ENCODE data around the gene UMODL1.

The UMODL1 gene

DNA sequence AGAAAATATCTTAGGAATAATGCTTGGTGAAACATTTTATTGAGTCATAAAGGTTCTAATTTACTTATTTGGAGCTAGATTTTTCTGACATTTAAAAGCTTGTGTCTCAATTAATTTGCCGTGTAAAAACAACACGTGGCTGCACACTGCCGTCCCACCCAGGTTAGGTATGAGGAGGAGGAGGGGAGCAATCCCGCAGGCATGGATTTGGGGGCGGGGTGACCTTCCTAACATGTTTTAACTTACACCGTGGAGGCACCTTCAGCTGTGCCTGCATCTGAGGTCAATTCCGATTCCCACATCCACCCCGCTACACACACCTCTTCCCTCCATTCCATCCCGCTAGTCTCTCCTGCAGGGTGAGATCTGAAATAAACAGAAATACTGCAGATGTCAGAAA, 28.5 kb upstream of the UMODL1 start:
- Histone ChIP-seq H3K9me3 (ENCODE audit: control insufficient read depth, insufficient read depth, low read depth, low read length) (no peaks in the 10 kb centered on the region), H3K4me1 (ENCODE audit: control insufficient read depth, insufficient read depth, low read length) (no peaks in the 10 kb centered on the region), H3K27ac (ENCODE audit: extremely low read depth, low read depth, low read length) (no peak overlapping the region), H3K36me3 (ENCODE audit: control insufficient read depth in 2 of 2, insufficient read depth in 1 of 2, low read length in 2 of 2) (no peaks in the 10 kb centered on the region), H3K4me3 (ENCODE audit: low read depth, low read length) (no peak overlapping the region)
- CTCF ChIA-PET = no interaction called here
- POLR2A ChIA-PET = no interaction called here
- TF ChIP-seq ZNF112 (tag by site-specific recombination; IDR thresholded peaks at IDR 0.05) = no peak
- TF ChIP-seq ZNF664 (tag by site-specific recombination; IDR thresholded peaks at IDR 0.05) = no peak
- no peak for TF ChIP-seq TRIM28 (IDR thresholded peaks at IDR 0.05; ENCODE audit: borderline replicate concordance, low read length)
- no peak for TF ChIP-seq ZNF423 (tag by site-specific recombination; IDR thresholded peaks at IDR 0.05)
- no peak for TF ChIP-seq ZNF623 (tag by site-specific recombination; IDR thresholded peaks at IDR 0.05)
- TF ChIP-seq, protein P1, sequence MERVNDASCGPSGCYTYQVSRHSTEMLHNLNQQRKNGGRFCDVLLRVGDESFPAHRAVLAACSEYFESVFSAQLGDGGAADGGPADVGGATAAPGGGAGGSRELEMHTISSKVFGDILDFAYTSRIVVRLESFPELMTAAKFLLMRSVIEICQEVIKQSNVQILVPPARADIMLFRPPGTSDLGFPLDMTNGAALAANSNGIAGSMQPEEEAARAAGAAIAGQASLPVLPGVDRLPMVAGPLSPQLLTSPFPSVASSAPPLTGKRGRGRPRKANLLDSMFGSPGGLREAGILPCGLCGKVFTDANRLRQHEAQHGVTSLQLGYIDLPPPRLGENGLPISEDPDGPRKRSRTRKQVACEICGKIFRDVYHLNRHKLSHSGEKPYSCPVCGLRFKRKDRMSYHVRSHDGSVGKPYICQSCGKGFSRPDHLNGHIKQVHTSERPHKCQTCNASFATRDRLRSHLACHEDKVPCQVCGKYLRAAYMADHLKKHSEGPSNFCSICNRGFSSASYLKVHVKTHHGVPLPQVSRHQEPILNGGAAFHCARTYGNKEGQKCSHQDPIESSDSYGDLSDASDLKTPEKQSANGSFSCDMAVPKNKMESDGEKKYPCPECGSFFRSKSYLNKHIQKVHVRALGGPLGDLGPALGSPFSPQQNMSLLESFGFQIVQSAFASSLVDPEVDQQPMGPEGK (tag by site-specific recombination; IDR thresholded peaks at IDR 0.05) = no peak
- no peak for TF ChIP-seq ZSCAN23 (tag by site-specific recombination; IDR thresholded peaks at IDR 0.05)
- TF ChIP-seq ZNF26 (tag by site-specific recombination; IDR thresholded peaks at IDR 0.05) = no peak
- TF ChIP-seq MYNN (tag by site-specific recombination; IDR thresholded peaks at IDR 0.05; ENCODE audit: borderline replicate concordance) = no peak
- TF ChIP-seq ZNF350 (tag by site-specific recombination; IDR thresholded peaks at IDR 0.05) = no peak
- TF ChIP-seq ZNF404 (tag by site-specific recombination; IDR thresholded peaks at IDR 0.05) = no peak
- TF ChIP-seq ZNF548 (tag by site-specific recombination; IDR thresholded peaks at IDR 0.05) = no peak
- no peak for TF ChIP-seq ZNF501 (tag by site-specific recombination; IDR thresholded peaks at IDR 0.05)
- no peak for TF ChIP-seq ZNF394 (tag by site-specific recombination; IDR thresholded peaks at IDR 0.05; ENCODE audit: borderline replicate concordance)
- TF ChIP-seq HIC1 (tag by site-specific recombination; IDR thresholded peaks at IDR 0.05) = no peak
- no peak for TF ChIP-seq ZNF704 (tag by site-specific recombination; IDR thresholded peaks at IDR 0.05)
- no peak for TF ChIP-seq KLF7 (tag by site-specific recombination; IDR thresholded peaks at IDR 0.05; ENCODE audit: borderline replicate concordance)

- POLR2A ChIA-PET = no interaction called here
- H3K9me3 ChIP-seq (ENCODE audit: control insufficient read depth, insufficient read depth, low read depth, low read length) = no peaks in the 10 kb centered on the region
- CTCF ChIA-PET = no interaction called here
- H3K36me3 ChIP-seq (ENCODE audit: control insufficient read depth in 2 of 2, insufficient read depth in 1 of 2, low read length in 2 of 2) = no peaks in the 10 kb centered on the region
- no peak overlapping the region for H3K4me3 ChIP-seq (ENCODE audit: low read depth, low read length)
- TF ChIP-seq EGR2 (tag by site-specific recombination; IDR thresholded peaks at IDR 0.05; ENCODE audit: low read depth) = no peak
- TF ChIP-seq, protein P1 (tag by site-specific recombination; IDR thresholded peaks at IDR 0.05) = no peak
- no peak for TF ChIP-seq ZBTB11 (tag by site-specific recombination; conservative IDR thresholded peaks at IDR 0.05; ENCODE audit: low read depth)
- no peak for TF ChIP-seq ZNF621 (tag by site-specific recombination; IDR thresholded peaks at IDR 0.05)
- TF ChIP-seq ZNF394 (tag by site-specific recombination; IDR thresholded peaks at IDR 0.05; ENCODE audit: borderline replicate concordance) = no peak
- TF ChIP-seq KLF9 (tag by site-specific recombination; IDR thresholded peaks at IDR 0.05; ENCODE audit: low read depth) = no peak
- H3K4me1 ChIP-seq (ENCODE audit: control insufficient read depth, insufficient read depth, low read length) = no peaks in the 10 kb centered on the region
- no peak overlapping the region for H3K27ac ChIP-seq (ENCODE audit: extremely low read depth, low read depth, low read length)
Observed at GRCh38 chr21:42043201-42043895, 27.8 kb upstream of the UMODL1 start.

Measured in HEK293 (cell line).